Heart left ventricle (tissue), 16 donors: ENCODE measurements around the gene PTK7. TPM values are rescaled to one million over a fixed set of nuclear protein-coding genes. Genes with fewer than 3 reads are reported as not detected.

Experiments
- ATAC-seq, 4 donors: fragments of 200-7000 bp; cut with Tn5 transposase; one replicate each; pipeline ENCODE4 v1.9.1; 2020 to 2022; ENCODE audit warnings: moderate library complexity in 4 of 4, mild to moderate bottlenecking in 3 of 4, moderate number of reproducible peaks in 1 of 4
- DNase-seq, 5 donors: peaks; one replicate each; pipeline ENCODE4 v3.0.0-alpha.2; 2020
- H3K27ac ChIP-seq, 12 donors: fragments of 200-600 bp; sonication (generic) in 4 of 12; one replicate each; pipeline versions ENCODE4 v1.5.0 to v1.8.0; 2016 to 2022; ENCODE audit warnings: mild to moderate bottlenecking in 2 of 12
- H3K27me3 ChIP-seq, 9 donors: fragments of 200-600 bp; sonication (generic) in 2 of 9; one replicate each; pipeline versions ENCODE4 v1.5.1 to v1.8.0; 2016 to 2022; ENCODE audit warnings: mild to moderate bottlenecking in 3 of 9
- H3K36me3 ChIP-seq, 9 donors: fragments of 200-600 bp; sonication (generic) in 2 of 9; one replicate each; pipeline versions ENCODE4 v1.5.0 to v1.8.0; 2018 to 2022; ENCODE audit warnings: mild to moderate bottlenecking in 2 of 9
- H3K4me1 ChIP-seq, 12 donors: fragments of 200-600 bp; sonication (generic) in 4 of 12; one replicate each; pipeline versions ENCODE4 v1.5.0 to v1.8.0; 2016 to 2022; ENCODE audit warnings: mild to moderate bottlenecking in 3 of 12
- H3K4me3 ChIP-seq, 12 donors: fragments of 200-600 bp; sonication (generic) in 4 of 12; one replicate each; pipeline versions ENCODE4 v1.5.0 to v1.8.0; 2017 to 2022; ENCODE audit warnings: mild to moderate bottlenecking in 9 of 12, moderate library complexity in 4 of 12
- H3K9me3 ChIP-seq, 12 donors: fragments of 200-600 bp; sonication (generic) in 4 of 12; one replicate each; pipeline versions ENCODE4 v1.5.0 to v1.8.0; 2016 to 2022; ENCODE audit warnings: mild to moderate bottlenecking in 1 of 12
- CTCF ChIP-seq, 12 donors: fragments of 200-600 bp; sonication (generic) in 4 of 12; IDR thresholded peaks; one replicate each; pipeline versions ENCODE4 v1.5.0 to v1.8.0; 2018 to 2022; ENCODE audit warnings: antibody characterized with exemption in 12 of 12, mild to moderate bottlenecking in 5 of 12
- POLR2A ChIP-seq, 2 donors: fragments of 450-650 bp; IDR thresholded peaks; one replicate each; pipeline ENCODE4 v1.6.1; 2017; ENCODE audit warnings: antibody characterized with exemption in 2 of 2, mild to moderate bottlenecking in 2 of 2, moderate library complexity in 2 of 2
- WGBS, 4 donors: extraction: QIAGEN DNeasy Blood & Tissue Kit in 2 of 4; methylation state at CpG; one replicate each; pipeline versions ENCODE4 v1.1.5 to v1.1.7; 2013 to 2018; 5-methylcytosine and 5-hydroxymethylcytosine counted together
- intact Hi-C, 10 donors: fragments of 100-400 bp; cut with DNase I; formaldehyde crosslinking; loops; one replicate each; pipeline versions ENCODE4 v1.11.1 to v1.14.2; 2022
- polyA plus RNA-seq, 2 donors: library from polyadenylated mRNA; stranded (reverse); fragments of 200-250 nt; gene quantifications; one replicate each; pipeline ENCODE4 v1.2.3, GENCODE V29; 2013
- total RNA-seq, 9 donors: library from RNA; depleted of rRNA in 2 of 9; stranded (reverse); fragments of >200 nt in 2 of 9; fragmentation: NEBNext Ultra II Directional in 3 of 9; extraction: Animal tissue kit (Norgen Biotek cat#: 25700) in 3 of 9; gene quantifications; one replicate each; pipeline versions ENCODE4 v1.1.0 to v1.2.4, GENCODE V29; 2016 to 2023
- donor health status: ischemic (EF 13 %, LVEDD 7.1; RV severe dilation, severe dysfunction).
- donor health status: healthy with polysubstance abuse.
- donor health status: DM: no; HTN: yes; CAD: no.
- donor health status: DM: no; HTN: no; CAD: no.
- donor health status: ischemic (EF 25% LVEDD 6.9; RV normal size, moderate dysfunction).
- donor health status: ischemic (EF 25% LVEDD 5.7; RV mildly dilated, moderate dysfunction).
- donor health status: healthy.
- donor health status: DM: yes; HTN: yes; CAD: no.
- donor health status: ischemic (EF 35%, LVEDD 5.7; RV mildly dilated, moderate dysfunction).
- donor health status: nonischemic (EF 11% LVEDD 7.7; RV severe dilation, severe dysfunction).
- donor health status: DM: yes; HTN: yes; CAD: no.
- donor health status: PGD.
- donor health status: ischemic (EF 29% LVEDD 5.4; RV normal size, mild dysfunction).
- donor health status: nonischemic (EF 23%, LVEDD 6.1; RV moderate dilation, normal function).

Gene PTK7
- total and polyA plus RNA-seq, 11 donors: 1.4 to 10.4 (median 1.9) TPM

GRCh38 chr6:43054206-43054943 is 21.7 kb upstream of the PTK7 start:
- no peaks in the 10 kb centered on the region for H3K27me3 ChIP-seq
- peaks cover 0 to 46% (median 40%) of the 10 kb centered on the region in 9 donors for H3K36me3 ChIP-seq
- intact Hi-C loops: loop anchor here in 6 of 10 donors (5.0 to 10.0 kb wide), 4 partner anchors 37 to 152 kb away; no protein-coding TSS in a partner anchor
- peak overlapping the region in 11 of 12 donors; percentile 59 to 87 (median 74) for H3K4me3 ChIP-seq
- peaks cover 0 to 35% (median 20%) of the 10 kb centered on the region in 12 donors for H3K4me1 ChIP-seq
- H3K9me3 ChIP-seq: no peaks in the 10 kb centered on the region
- H3K27ac ChIP-seq: peak overlapping the region; percentile 81 to 97 (median 94)
- WGBS, 4 donors: 60 to 68% (median 66%) methylated on average over 17 of the region's 17 CpGs
- no peak for DNase-seq
- no peak for ATAC-seq
- TF ChIP-seq CTCF (IDR thresholded peaks at IDR 0.05) (no peak), POLR2A (IDR thresholded peaks at IDR 0.05) (no peak)

GRCh38 chr6:43055966-43056365 is 20.1 kb upstream of the PTK7 start:
- no peak overlapping the region for H3K4me3 ChIP-seq
- WGBS, 4 donors: 88 to 90% (median 88%) methylated on average over 8 of the region's 8 CpGs
- no peaks in the 10 kb centered on the region for H3K9me3 ChIP-seq
- TF ChIP-seq CTCF (IDR thresholded peaks at IDR 0.05) (no peak), POLR2A (IDR thresholded peaks at IDR 0.05) (no peak)
- no peak overlapping the region for H3K27ac ChIP-seq
- no peaks in the 10 kb centered on the region for H3K27me3 ChIP-seq
- H3K4me1 ChIP-seq: peaks cover 0 to 46% (median 28%) of the 10 kb centered on the region in 12 donors
- ATAC-seq (no peak), DNase-seq (no peak)
- intact Hi-C loops: loop anchor here in 3 of 10 donors (2.0 to 10.0 kb wide), 3 partner anchors 41 to 151 kb away; partner anchors contain the start of genes KLHDC3 (in 1 of the 3) and SRF (in 1 of the 3)
- H3K36me3 ChIP-seq: peaks cover 0 to 37% (median 31%) of the 10 kb centered on the region in 9 donors

GRCh38 chr6:43058531-43058930 is 17.6 kb upstream of the PTK7 start:
- TF ChIP-seq CTCF (IDR thresholded peaks at IDR 0.05): no peak
- TF ChIP-seq POLR2A (IDR thresholded peaks at IDR 0.05): no peak
- peak overlapping the region in 9 of 12 donors; percentile 79 to 92 (median 88) for H3K27ac ChIP-seq
- 73 to 85% (median 82%) methylated on average over 1 of the region's 1 CpG for WGBS, 4 donors
- peak overlapping the region; percentile 69 to 96 (median 84) for H3K4me3 ChIP-seq
- peaks cover 0 to 44% (median 24%) of the 10 kb centered on the region in 12 donors for H3K4me1 ChIP-seq
- H3K27me3 ChIP-seq: no peaks in the 10 kb centered on the region
- intact Hi-C loops: loop anchor here in 3 of 10 donors (2.0 to 10.0 kb wide), 3 partner anchors 74 to 154 kb away; partner anchors contain the start of genes PPP2R5D (in 1 of the 3) and SRF (in 1 of the 3)
- H3K36me3 ChIP-seq: peaks cover 0 to 47% (median 39%) of the 10 kb centered on the region in 9 donors
- ATAC-seq: no peak
- DNase-seq: no peak
- no peaks in the 10 kb centered on the region for H3K9me3 ChIP-seq
